K562 (cell line): ENCODE results near the gene DVL2. TPM values are rescaled to one million over a fixed set of nuclear protein-coding genes. Genes with fewer than 3 reads are reported as not detected.

Experiments
- ATAC-seq: fragments of 200-7000 bp; cut with Tn5 transposase; 3 replicates; pipeline ENCODE4 v1.9.1; 2020; ENCODE audit warnings: moderate library complexity
- BruUV-seq: library from RNA; stranded (reverse); fragments of 400-500 nt; replicated peaks from 2 replicates; lab custom pipeline; 2021; lab: Mats Ljungman, UMichigan
- CTCF ChIA-PET: fragments of 300-600 bp; formaldehyde crosslinking; extraction: SDS; loops from one replicate; lab custom pipeline; 2021; ENCODE audit warnings: low intra/inter-chr PET ratio; lab: Yijun Ruan, JAX
- POLR2A ChIA-PET: fragments of 300-600, 350-650 bp; sonication (Branson Sonifier 250); formaldehyde crosslinking; extraction: SDS; loops from one replicate; lab custom pipeline; 2021; ENCODE audit warnings: antibody characterized with exemption, inconsistent platforms; lab: Yijun Ruan, JAX
- DNase-seq, 4 experiments: peaks; one replicate each; pipeline versions ENCODE4 v3.0.0 to v3.0.0-alpha.2; 2011 to 2018; ENCODE audit warnings: low spot score in 3 of 4, mixed read lengths in 3 of 4; ENCODE audit errors: extremely low read depth in 1 of 4
- FAIRE-seq: peaks from 2 replicates; lab custom pipeline; 2011; peaks lifted over from hg19 to GRCh38; lab: Jason Lieb, UNC
- H2AFZ ChIP-seq: 2 replicates; pipeline ENCODE4 v1.6.0; 2011; ENCODE audit warnings: low read depth, low read length, control low read depth, inconsistent platforms
- H3K27ac ChIP-seq: fragments of 200-600 bp; 3 replicates; pipeline ENCODE4 v1.8.0; 2011; ENCODE audit warnings: low read depth, mild to moderate bottlenecking, control low read depth, inconsistent platforms, low read length, moderate library complexity, mixed read lengths; ENCODE audit errors: extremely low read depth
- H3K27me3 ChIP-seq, 2 experiments: fragments of 300-600 bp in 1 of 2; 2 replicates in 1 of 2; 3 replicates in 1 of 2; pipeline versions ENCODE4 v1.6.0 to v1.8.0; 2011; ENCODE audit warnings: inconsistent platforms in 2 of 2, low read length in 2 of 2, mild to moderate bottlenecking in 1 of 2, mixed read lengths in 1 of 2, moderate library complexity in 1 of 2; ENCODE audit not compliant: control insufficient read depth in 2 of 2, insufficient read depth in 2 of 2
- H3K36me3 ChIP-seq: fragments of 300-600 bp; 3 replicates; pipeline ENCODE4 v1.8.0; 2011; ENCODE audit warnings: mild to moderate bottlenecking, low read length, inconsistent platforms; ENCODE audit not compliant: control insufficient read depth, insufficient read depth
- H3K4me1 ChIP-seq, 2 experiments: fragments of 200-600 bp in 1 of 2; replicated peaks in 1 of 2; 2 replicates in 1 of 2; 3 replicates in 1 of 2; pipeline versions ENCODE4 v1.5.1 to v1.8.0; 2011; ENCODE audit warnings: inconsistent platforms in 2 of 2, low read length in 2 of 2, mild to moderate bottlenecking in 1 of 2, mixed read lengths in 1 of 2, moderate library complexity in 1 of 2; ENCODE audit not compliant: control insufficient read depth in 2 of 2, insufficient read depth in 2 of 2
- H3K4me2 ChIP-seq: 2 replicates; pipeline ENCODE4 v1.6.1; 2011; ENCODE audit warnings: low read length, control low read depth, inconsistent platforms, mixed read lengths; ENCODE audit not compliant: insufficient read depth
- H3K4me3 ChIP-seq: fragments of 200-600 bp; sonication (generic), shearing (Covaris generic); 2 replicates; pipeline ENCODE4 v1.5.1; 2016; ENCODE audit warnings: control low read depth, inconsistent platforms
- H3K79me2 ChIP-seq: fragments of 200-600 bp; 3 replicates; pipeline ENCODE4 v1.8.0; 2011; ENCODE audit warnings: low read length, inconsistent platforms; ENCODE audit not compliant: control insufficient read depth, insufficient read depth
- H3K9ac ChIP-seq, 2 experiments: 2 replicates each; pipeline versions ENCODE4 v1.6.0 to v1.6.1; 2011; ENCODE audit warnings: low read depth in 2 of 2, low read length in 2 of 2, control low read depth in 1 of 2, inconsistent platforms in 1 of 2, mild to moderate bottlenecking in 1 of 2, mixed read lengths in 1 of 2; ENCODE audit not compliant: insufficient read depth in 1 of 2
- H3K9me1 ChIP-seq: one replicate; pipeline ENCODE4 v1.6.0; 2011; ENCODE audit warnings: inconsistent platforms, mild to moderate bottlenecking, low read length, moderate library complexity; ENCODE audit not compliant: control insufficient read depth, insufficient read depth
- H3K9me3 ChIP-seq: replicated peaks from 2 replicates; pipeline ENCODE4 v1.5.1; 2011; ENCODE audit warnings: low read depth, low read length, inconsistent platforms; ENCODE audit not compliant: control insufficient read depth, insufficient read depth
- H4K20me1 ChIP-seq: replicated peaks from 2 replicates; pipeline ENCODE4 v1.6.1; 2011; ENCODE audit warnings: low read length, inconsistent platforms, mixed read lengths; ENCODE audit not compliant: control insufficient read depth, insufficient read depth
- FOXJ2 ChIP-seq: fragments of 200-800 bp; sonication (Bioruptor generic); IDR thresholded peaks from 2 replicates; pipeline ENCODE4 v1.6.1; 2016; ENCODE audit warnings: missing genetic modification characterization, missing compliant biosample characterization
- RB1 ChIP-seq: fragments of 450-650 bp; IDR thresholded peaks from 2 replicates; pipeline ENCODE4 v1.6.1; 2017; ENCODE audit warnings: low read depth, mild to moderate bottlenecking
- RFX1 ChIP-seq: fragments of 450-650 bp; IDR thresholded peaks from 2 replicates; pipeline ENCODE4 v1.6.1; 2016; ENCODE audit warnings: mild to moderate bottlenecking, moderate library complexity
- ZBTB34 ChIP-seq: fragments of 250-450 bp; sonication (Bioruptor Pico); IDR thresholded peaks from 2 replicates; pipeline ENCODE4 v1.8.0; 2021; ENCODE audit warnings: mild to moderate bottlenecking, moderate library complexity
- ZNF695 ChIP-seq: fragments of 450-650 bp; formaldehyde crosslinking; IDR thresholded peaks from 2 replicates; pipeline ENCODE4 v1.4.0; 2020; ENCODE audit warnings: mild to moderate bottlenecking, moderate library complexity
- WGBS: fragments of 100-300 bp; shearing (Covaris generic); methylation state at CpG from one replicate; pipeline ENCODE4 v1.1.6; 2016; ENCODE audit warnings: low coverage, mixed read lengths; ENCODE audit not compliant: insufficient coverage; ENCODE audit errors: missing lambda C conversion rate; 5-methylcytosine and 5-hydroxymethylcytosine counted together
- in situ Hi-C: fragments of 300-500 bp; cut with MboI; formaldehyde crosslinking; loops from 4 replicates; pipeline ENCODE4 v1.15.0; 2018; ENCODE audit warnings: inconsistent platforms, mixed read lengths
- intact Hi-C: fragments of 100-400 bp; cut with micrococcal nuclease; formaldehyde crosslinking; loops from 2 replicates; pipeline ENCODE4 v1.14.2; 2022
- polyA plus RNA-seq, 8 experiments: library from polyadenylated mRNA; depleted of rRNA in 4 of 8; stranded (reverse) in 5 of 8; unstranded in 3 of 8; fragments of >200 nt; fragmentation: Nextera tagmentation in 2 of 8; fragmentation: Illumina TruSeq in 1 of 8; extraction: Ambion mirVana in 2 of 8; extraction: Trizol in 1 of 8; gene quantifications; 2 replicates each; pipeline versions ENCODE4 v1.2.1 to v1.2.3, GENCODE V29; 2011 to 2014; ENCODE audit warnings: inconsistent platforms in 1 of 8, missing spikeins in 1 of 8
- total RNA-seq, 7 experiments: library from RNA; depleted of rRNA in 6 of 7; stranded (reverse); fragments of >200 nt in 6 of 7; fragmentation: Illumina TruSeq in 2 of 7; extraction: Trizol in 2 of 7; gene quantifications; 2 replicates each; pipeline versions ENCODE4 v1.2.1 to v1.2.3, GENCODE V29; 2011 to 2021; ENCODE audit warnings: low replicate concordance in 1 of 7

DVL2 gene
- total and polyA plus RNA-seq, 9 of the 15 experiments (the other 6 are each of a cell fraction or from before 2014, with no cell fraction given), result 1.3 to 49.5 (median 24.3) TPM

GRCh38 chr17:7213895-7214299, 20.4 kb downstream of the DVL2 start (continued):
- TF ChIP-seq RB1 (0 out of 2 replicates have a peak, but pooled peaks have one; percentile 6), ZBTB34 (CRISPR knock-in tag) (no peak), RFX1 (peak; percentile 99), FOXJ2 (tag) (0 out of 2 replicates have a peak, but pooled peaks have one; percentile 55)

- Histone ChIP-seq H3K79me2 (peaks cover 28% of the 10 kb centered on the region; the same call in 2 of the 3 replicates), H4K20me1 (no peaks in the 10 kb centered on the region; the same call in 1 of the 2 replicates)
- no peak for FAIRE-seq
These were observed 22.6 kb downstream of the DVL2 start for GRCh38 chr17:7211491-7212273.

More at GRCh38 chr17:7211491-7212273, 22.6 kb downstream of the DVL2 start:
- CTCF ChIA-PET, result no interaction called here
- ATAC-seq, result no peak
- Histone ChIP-seq H3K4me3 (no peak overlapping the region), H3K9ac (no peak overlapping the region), H2AFZ (no peak overlapping the region)
- no peak for TF ChIP-seq ZNF695 (CRISPR knock-in tag)
- TF ChIP-seq, all 486 proteins: peak for 0
- WGBS, result 89% methylated on average over 17 of the region's 37 CpGs
- DNase-seq, result no peak
- no peak overlapping the region for H3K4me2 ChIP-seq
- no peaks in the 10 kb centered on the region for H3K36me3 ChIP-seq
- POLR2A ChIA-PET, result no interaction called here
- no peaks in the 10 kb centered on the region for H3K9me3 ChIP-seq
- no peaks in the 10 kb centered on the region for H3K27me3 ChIP-seq
- in situ Hi-C loops (no loop called here), intact Hi-C loops (no loop called here)
- no peak overlapping the region for H3K27ac ChIP-seq
- H3K9me1 ChIP-seq, result no peaks in the 10 kb centered on the region
- H3K4me1 ChIP-seq, result peaks cover 21 to 40% of the 10 kb centered on the region in 2 experiments; a peak in 4 of 5 replicates
- no TSS peak for BruUV-seq
